Liver (tissue), 3 donors: ENCODE data around the gene ITM2C.

Source experiments
- GABPA ChIP-seq, 2 donors: IDR thresholded peaks in 1 of 2; conservative IDR thresholded peaks in 1 of 2; 2 replicates each; pipeline ENCODE4 v1.6.1; 2016; ENCODE audit warnings: antibody characterized with exemption in 2 of 2, mild to moderate bottlenecking in 1 of 2, moderate library complexity in 1 of 2
- RAD21 ChIP-seq, 2 donors: IDR thresholded peaks; 2 replicates each; pipeline ENCODE4 v1.6.1; 2016; ENCODE audit warnings: antibody characterized with exemption in 2 of 2, mild to moderate bottlenecking in 2 of 2
- SP1 ChIP-seq: IDR thresholded peaks from 2 replicates; pipeline ENCODE4 v1.6.1; 2018; ENCODE audit warnings: antibody characterized with exemption, mild to moderate bottlenecking
- TAF1 ChIP-seq: conservative IDR thresholded peaks from 2 replicates; pipeline ENCODE4 v1.6.1; 2016; ENCODE audit warnings: antibody characterized with exemption, mild to moderate bottlenecking
- YY1 ChIP-seq: IDR thresholded peaks from 2 replicates; pipeline ENCODE4 v1.6.1; 2016; ENCODE audit warnings: antibody characterized with exemption, mild to moderate bottlenecking
- TF ChIP-seq, protein P1 (sequence below): IDR thresholded peaks from 2 replicates; pipeline ENCODE4 v1.6.1; 2016; ENCODE audit warnings: antibody characterized with exemption
- TF ChIP-seq, protein P2 (sequence below): fragments of 150-350 bp; IDR thresholded peaks from 2 replicates; pipeline ENCODE4 v1.5.1; 2017; ENCODE audit warnings: improper control_type of control experiment, low read depth, low read length; ENCODE audit not compliant: missing input control
- TF ChIP-seq, protein P3 (sequence below): IDR thresholded peaks from 2 replicates; pipeline ENCODE4 v1.6.1; 2016; ENCODE audit warnings: antibody characterized with exemption
- donor health status: healthy.
- donor health status: healthy.

DNA sequence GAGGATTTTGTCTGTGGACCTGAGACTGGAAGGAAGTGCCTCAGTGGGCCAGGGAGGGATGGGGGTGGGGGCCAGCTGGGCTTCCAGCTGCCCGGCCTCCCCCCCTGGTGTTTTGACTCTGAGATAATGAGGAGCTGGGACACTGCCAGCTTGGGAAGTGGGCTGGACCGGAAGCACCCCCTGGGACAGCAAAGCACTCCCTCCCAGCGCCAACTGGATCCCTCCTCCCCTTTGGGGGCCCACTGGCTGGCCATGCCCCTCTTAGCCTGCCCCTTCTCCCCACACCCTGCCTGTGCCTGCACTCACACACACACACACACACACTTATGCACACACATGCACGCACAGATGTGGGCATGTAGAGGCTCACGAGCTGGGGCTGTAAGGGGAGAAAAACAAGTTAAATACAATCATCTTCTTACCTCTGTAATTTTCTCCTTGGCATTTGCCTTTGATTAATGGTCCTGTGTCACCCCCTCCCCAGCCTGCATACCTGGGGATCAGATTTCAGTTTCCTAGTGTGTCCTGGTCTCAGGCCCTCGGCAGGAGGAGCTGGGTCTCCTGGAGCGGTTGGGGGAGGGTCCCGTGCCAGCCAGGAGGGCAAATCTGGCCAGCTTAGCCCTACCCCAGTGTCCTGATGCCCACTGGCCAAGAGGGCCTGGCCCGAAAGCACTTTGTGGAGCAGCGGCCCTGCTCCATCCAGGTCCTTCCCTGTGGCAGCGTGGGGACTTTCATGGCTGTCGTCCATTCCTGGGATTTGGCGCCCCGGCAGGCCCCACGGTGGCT is 3.6 kb downstream of the ITM2C start:
- TF ChIP-seq, protein P1, sequence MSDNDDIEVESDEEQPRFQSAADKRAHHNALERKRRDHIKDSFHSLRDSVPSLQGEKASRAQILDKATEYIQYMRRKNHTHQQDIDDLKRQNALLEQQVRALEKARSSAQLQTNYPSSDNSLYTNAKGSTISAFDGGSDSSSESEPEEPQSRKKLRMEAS = no peak
- no peak for TF ChIP-seq TAF1
- TF ChIP-seq, protein P2, sequence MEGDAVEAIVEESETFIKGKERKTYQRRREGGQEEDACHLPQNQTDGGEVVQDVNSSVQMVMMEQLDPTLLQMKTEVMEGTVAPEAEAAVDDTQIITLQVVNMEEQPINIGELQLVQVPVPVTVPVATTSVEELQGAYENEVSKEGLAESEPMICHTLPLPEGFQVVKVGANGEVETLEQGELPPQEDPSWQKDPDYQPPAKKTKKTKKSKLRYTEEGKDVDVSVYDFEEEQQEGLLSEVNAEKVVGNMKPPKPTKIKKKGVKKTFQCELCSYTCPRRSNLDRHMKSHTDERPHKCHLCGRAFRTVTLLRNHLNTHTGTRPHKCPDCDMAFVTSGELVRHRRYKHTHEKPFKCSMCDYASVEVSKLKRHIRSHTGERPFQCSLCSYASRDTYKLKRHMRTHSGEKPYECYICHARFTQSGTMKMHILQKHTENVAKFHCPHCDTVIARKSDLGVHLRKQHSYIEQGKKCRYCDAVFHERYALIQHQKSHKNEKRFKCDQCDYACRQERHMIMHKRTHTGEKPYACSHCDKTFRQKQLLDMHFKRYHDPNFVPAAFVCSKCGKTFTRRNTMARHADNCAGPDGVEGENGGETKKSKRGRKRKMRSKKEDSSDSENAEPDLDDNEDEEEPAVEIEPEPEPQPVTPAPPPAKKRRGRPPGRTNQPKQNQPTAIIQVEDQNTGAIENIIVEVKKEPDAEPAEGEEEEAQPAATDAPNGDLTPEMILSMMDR = no peak
- TF ChIP-seq, protein P3, sequence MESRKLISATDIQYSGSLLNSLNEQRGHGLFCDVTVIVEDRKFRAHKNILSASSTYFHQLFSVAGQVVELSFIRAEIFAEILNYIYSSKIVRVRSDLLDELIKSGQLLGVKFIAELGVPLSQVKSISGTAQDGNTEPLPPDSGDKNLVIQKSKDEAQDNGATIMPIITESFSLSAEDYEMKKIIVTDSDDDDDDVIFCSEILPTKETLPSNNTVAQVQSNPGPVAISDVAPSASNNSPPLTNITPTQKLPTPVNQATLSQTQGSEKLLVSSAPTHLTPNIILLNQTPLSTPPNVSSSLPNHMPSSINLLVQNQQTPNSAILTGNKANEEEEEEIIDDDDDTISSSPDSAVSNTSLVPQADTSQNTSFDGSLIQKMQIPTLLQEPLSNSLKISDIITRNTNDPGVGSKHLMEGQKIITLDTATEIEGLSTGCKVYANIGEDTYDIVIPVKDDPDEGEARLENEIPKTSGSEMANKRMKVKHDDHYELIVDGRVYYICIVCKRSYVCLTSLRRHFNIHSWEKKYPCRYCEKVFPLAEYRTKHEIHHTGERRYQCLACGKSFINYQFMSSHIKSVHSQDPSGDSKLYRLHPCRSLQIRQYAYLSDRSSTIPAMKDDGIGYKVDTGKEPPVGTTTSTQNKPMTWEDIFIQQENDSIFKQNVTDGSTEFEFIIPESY = no peak
- no peak for TF ChIP-seq SP1
- no peak for TF ChIP-seq YY1
- TF ChIP-seq RAD21 (IDR thresholded peaks at IDR 0.05) = no peak
- no peak for TF ChIP-seq GABPA (IDR thresholded peaks at IDR 0.05 in 1 of 2, conservative IDR thresholded peaks at IDR 0.05 in 1 of 2)
